Measurements from ENCODE around the gene KCNJ15.

DNA sequence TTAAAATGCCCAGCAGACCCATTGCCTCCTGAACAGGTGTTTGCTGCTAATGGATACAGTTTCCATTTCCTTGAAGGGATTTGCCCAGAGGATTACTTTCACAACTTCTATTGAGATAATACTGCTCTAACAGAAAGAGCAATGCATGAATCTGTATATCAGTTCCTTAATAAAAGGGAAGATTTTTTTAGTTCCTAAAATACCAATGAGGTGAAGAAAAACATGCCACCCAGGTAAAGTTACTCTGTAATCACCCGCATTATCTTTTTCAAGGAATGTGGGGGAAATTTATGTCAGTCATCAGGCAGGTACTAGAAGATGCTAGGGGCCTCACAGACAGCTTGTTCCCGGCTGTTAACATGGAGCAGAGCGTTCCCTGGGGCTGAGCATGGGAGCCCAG is 41.1 kb downstream of the KCNJ15 start:
- TF ChIP-seq, protein P1, sequence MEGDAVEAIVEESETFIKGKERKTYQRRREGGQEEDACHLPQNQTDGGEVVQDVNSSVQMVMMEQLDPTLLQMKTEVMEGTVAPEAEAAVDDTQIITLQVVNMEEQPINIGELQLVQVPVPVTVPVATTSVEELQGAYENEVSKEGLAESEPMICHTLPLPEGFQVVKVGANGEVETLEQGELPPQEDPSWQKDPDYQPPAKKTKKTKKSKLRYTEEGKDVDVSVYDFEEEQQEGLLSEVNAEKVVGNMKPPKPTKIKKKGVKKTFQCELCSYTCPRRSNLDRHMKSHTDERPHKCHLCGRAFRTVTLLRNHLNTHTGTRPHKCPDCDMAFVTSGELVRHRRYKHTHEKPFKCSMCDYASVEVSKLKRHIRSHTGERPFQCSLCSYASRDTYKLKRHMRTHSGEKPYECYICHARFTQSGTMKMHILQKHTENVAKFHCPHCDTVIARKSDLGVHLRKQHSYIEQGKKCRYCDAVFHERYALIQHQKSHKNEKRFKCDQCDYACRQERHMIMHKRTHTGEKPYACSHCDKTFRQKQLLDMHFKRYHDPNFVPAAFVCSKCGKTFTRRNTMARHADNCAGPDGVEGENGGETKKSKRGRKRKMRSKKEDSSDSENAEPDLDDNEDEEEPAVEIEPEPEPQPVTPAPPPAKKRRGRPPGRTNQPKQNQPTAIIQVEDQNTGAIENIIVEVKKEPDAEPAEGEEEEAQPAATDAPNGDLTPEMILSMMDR (IDR thresholded peaks at IDR 0.05): no peak
- no peak for TF ChIP-seq POLR2A (IDR thresholded peaks at IDR 0.05)

Measured in esophagus squamous epithelium (tissue), 4 donors.